PFSK-1 (cell line): ENCODE data around the gene NOP16.
A peak's percentile ranks its signal among the peaks of the same experiment; 100 is the strongest.

Experiments used
- FOXP2 ChIP-seq: optimal IDR thresholded peaks from 2 replicates; pipeline ENCODE3; 2011; ENCODE audit warnings: borderline replicate concordance, control low read depth, inconsistent platforms; ENCODE audit not compliant: insufficient read depth; ENCODE audit errors: extremely low read length, extremely low read depth
- POLR2AphosphoS5 ChIP-seq: IDR thresholded peaks from 2 replicates; pipeline ENCODE4 v1.6.1; 2012; ENCODE audit warnings: low read depth, mild to moderate bottlenecking, control low read depth, low read length, moderate library complexity
- SIN3A ChIP-seq: IDR thresholded peaks from 2 replicates; pipeline ENCODE4 v1.6.1; 2012; ENCODE audit warnings: mild to moderate bottlenecking, low read length, moderate library complexity, borderline replicate concordance; ENCODE audit not compliant: insufficient read depth
- TAF1 ChIP-seq: IDR thresholded peaks from 2 replicates; pipeline ENCODE4 v1.6.1; 2012; ENCODE audit warnings: low read length, control low read depth, borderline replicate concordance; ENCODE audit not compliant: insufficient read depth
- TF ChIP-seq, protein P1 (sequence below), 2 experiments: IDR thresholded peaks; 2 replicates each; pipeline versions ENCODE4 v1.6.1 to v1.8.0; 2011 to 2012; ENCODE audit warnings: low read depth in 2 of 2, low read length in 2 of 2, control low read depth in 1 of 2, inconsistent platforms in 1 of 2, mild to moderate bottlenecking in 1 of 2, moderate library complexity in 1 of 2; ENCODE audit not compliant: insufficient read depth in 1 of 2

The NOP16 gene

DNA sequence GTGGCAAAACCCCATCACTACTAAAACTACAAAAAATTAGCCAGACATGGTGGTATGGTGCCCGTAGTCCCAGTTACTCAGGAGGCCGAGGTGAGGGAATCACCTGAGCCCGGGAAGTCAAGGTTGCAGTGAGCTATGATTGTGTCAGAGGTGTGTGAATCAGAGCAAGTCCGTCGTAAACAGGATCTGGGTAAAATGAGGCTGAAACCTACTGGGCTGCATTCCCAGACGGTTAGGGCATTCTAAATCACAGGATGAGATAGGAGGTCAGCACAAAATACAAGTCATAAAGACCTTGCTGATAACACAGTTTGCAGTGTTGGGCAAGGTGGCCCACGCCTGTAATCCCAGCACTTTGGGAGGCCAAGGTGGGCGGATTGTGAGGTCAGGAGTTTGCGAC lies 29.9 kb upstream of the NOP16 start:
- no peak for TF ChIP-seq TAF1

DNA sequence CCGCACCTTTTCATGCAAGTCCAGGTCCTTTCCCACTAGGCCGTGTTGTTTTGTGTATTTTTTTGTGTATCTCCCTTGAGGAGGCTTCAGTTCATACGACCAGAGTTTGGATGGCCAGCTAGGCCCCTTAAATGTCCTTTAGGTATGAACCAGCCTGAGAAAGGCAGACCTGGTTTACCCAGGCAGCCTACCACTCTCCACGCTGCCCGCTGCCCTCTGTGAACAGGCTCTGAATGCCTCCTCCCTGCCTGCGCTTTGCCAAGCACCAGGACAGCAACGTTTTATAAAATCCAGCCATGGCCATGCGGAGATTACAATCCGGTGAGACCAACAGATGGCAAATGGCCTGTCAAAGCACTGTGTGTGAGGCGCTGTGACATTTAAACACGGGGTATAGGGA lies 28.6 kb upstream of the NOP16 start:
- TF ChIP-seq FOXP2 (no peak), TAF1 (no peak), SIN3A (no peak), POLR2AphosphoS5 (no peak)
- TF ChIP-seq, protein P1, sequence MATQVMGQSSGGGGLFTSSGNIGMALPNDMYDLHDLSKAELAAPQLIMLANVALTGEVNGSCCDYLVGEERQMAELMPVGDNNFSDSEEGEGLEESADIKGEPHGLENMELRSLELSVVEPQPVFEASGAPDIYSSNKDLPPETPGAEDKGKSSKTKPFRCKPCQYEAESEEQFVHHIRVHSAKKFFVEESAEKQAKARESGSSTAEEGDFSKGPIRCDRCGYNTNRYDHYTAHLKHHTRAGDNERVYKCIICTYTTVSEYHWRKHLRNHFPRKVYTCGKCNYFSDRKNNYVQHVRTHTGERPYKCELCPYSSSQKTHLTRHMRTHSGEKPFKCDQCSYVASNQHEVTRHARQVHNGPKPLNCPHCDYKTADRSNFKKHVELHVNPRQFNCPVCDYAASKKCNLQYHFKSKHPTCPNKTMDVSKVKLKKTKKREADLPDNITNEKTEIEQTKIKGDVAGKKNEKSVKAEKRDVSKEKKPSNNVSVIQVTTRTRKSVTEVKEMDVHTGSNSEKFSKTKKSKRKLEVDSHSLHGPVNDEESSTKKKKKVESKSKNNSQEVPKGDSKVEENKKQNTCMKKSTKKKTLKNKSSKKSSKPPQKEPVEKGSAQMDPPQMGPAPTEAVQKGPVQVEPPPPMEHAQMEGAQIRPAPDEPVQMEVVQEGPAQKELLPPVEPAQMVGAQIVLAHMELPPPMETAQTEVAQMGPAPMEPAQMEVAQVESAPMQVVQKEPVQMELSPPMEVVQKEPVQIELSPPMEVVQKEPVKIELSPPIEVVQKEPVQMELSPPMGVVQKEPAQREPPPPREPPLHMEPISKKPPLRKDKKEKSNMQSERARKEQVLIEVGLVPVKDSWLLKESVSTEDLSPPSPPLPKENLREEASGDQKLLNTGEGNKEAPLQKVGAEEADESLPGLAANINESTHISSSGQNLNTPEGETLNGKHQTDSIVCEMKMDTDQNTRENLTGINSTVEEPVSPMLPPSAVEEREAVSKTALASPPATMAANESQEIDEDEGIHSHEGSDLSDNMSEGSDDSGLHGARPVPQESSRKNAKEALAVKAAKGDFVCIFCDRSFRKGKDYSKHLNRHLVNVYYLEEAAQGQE (IDR thresholded peaks at IDR 0.05; ENCODE audit: insufficient read depth in 1 of 2, low read depth in 2 of 2, low read length in 2 of 2), result no peak

DNA sequence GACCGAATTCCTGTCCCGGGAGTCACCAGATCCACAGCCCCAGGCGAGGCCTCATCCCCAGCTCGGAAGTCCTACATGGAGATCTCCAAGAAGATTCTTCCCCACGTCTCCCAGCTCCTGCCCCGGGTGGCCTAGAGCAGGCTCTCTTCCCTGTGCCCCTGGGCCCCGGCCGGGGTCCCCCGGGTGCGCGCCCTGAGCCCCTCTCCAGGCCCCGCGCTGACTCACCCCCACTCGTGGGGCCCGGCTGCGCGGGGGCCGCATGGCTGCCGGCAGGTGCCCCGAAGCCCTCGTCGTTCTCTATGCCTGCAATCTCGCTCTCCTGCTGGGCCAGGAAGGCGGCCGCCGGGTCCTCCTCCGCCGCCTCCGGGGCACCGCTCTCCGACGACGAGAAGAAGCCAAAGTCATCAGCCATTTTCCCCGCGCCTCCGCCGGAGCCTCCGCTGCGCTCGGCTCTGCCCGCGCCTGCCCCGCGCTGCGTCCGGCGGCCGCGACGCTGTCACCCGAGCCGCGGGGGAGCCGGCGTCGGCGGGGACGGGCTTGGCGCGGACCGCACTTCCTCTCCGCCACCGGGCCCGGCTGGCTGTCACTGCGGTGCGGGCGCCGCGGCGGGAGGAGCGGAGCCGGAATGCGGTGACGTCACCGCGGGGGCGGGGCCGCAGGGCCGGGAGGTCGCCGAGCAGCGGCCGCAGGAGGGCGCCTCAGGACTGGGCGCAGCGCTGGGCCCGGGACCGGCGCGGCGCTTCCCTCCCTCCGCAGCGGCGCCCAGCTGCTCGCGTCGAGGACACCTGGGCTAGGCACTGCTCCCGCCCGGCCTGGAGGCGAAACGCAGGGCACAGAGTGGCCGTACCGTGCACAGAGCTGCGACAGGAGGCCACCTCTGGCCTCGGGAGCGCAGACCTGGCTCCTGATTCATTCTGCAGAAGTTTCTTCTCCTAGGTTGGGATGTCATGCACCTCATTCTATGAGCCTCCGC lies 27.8 kb upstream of the NOP16 start, which contains the start of gene CLTB:
CLTB (minus strand) TSS at position 588 of the 973 bp plus-strand sequence; CDS start at position 412, 176 bp downstream.
- no peak for TF ChIP-seq SIN3A
- TF ChIP-seq FOXP2, result peak; percentile 91
- 0 out of 2 replicates have a peak, but pooled peaks have one; percentile 39 for TF ChIP-seq TAF1

DNA sequence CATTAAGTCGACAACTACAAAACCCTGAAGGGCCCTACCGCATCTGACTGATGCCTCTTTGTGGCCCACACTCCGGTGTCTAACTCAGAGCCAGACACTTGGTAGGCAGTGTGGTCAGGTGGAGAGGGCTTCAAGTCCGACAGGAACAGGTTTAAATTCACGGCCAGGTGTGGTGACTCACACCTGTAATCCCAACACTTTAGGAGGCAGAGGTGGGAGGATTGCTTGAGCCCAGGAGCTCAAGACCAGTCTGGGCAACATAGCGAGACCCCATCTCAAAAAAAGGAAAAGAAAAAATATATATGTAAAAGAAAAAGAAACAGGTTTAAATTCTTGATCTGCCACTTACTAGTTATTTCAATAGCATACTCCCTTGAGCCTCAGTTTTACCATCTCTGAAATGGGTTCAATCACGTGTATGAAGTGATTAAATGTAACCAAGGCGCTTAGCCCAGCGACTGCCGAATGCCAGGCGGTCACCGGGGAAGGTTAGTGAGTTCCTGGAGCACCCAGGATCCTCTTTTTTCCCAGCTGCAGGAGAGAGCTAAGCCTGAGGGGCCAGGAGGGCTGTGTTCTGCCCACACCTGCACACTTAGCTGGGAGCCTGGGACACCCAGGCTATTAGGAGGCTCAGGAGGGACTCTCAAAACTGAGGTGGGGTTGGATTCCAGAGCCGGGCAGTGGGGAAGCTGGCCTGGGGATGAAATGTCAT lies 27.0 kb upstream of the NOP16 start:
- TF ChIP-seq SIN3A (no peak), TAF1 (no peak), POLR2AphosphoS5 (no peak), FOXP2 (no peak)
- TF ChIP-seq, protein P1 (IDR thresholded peaks at IDR 0.05; ENCODE audit: insufficient read depth in 1 of 2, low read depth in 2 of 2, low read length in 2 of 2), result no peak

DNA sequence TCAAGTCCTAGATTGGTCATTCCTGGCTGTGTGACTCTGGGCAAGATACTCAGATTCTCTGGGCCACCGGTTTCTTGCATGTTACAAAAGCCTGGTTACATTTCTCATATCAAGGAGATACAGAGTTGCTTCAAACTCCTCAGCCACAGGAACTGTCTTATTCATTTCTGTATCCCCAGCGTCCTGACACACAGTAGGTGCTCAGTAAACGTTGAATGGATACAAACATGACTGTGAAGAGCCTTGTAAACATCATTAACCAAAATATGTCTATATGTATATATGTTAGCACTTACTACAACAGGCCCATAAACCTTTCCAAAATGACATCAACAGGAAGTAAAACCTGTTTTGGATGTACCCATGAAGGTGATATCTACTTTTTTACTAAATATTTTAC lies 26.3 kb upstream of the NOP16 start:
- TF ChIP-seq TAF1 (no peak), SIN3A (no peak), POLR2AphosphoS5 (no peak), FOXP2 (no peak)
- TF ChIP-seq, protein P1 (IDR thresholded peaks at IDR 0.05; ENCODE audit: insufficient read depth in 1 of 2, low read depth in 2 of 2, low read length in 2 of 2), result no peak
